Measurements from ENCODE around the gene TMEM212.
"Not testable (repeated sequence)": the region's sequence is repeated elsewhere in the genome, so short reads cannot be mapped to it uniquely, and the experiment has no call there.

Gene TMEM212

GRCh38 chr3:171896316-171896715, 53.2 kb downstream of the TMEM212 start:
- no peak for DNase-seq

- DNase-seq, result no peak
Measured at GRCh38 chr3:171898192-171898591, 55.0 kb downstream of the TMEM212 start.

GRCh38 chr3:171900446-171900845, 57.3 kb downstream of the TMEM212 start:
- DNase-seq, result no peak

GRCh38 chr3:171901615-171902312, 58.6 kb downstream of the TMEM212 start:
- DNase-seq, result no peak

GRCh38 chr3:171904829-171905228, 61.7 kb downstream of the TMEM212 start:
- DNase-seq, result no peak

GRCh38 chr3:171906503-171906902, 63.4 kb downstream of the TMEM212 start:
- DNase-seq, result not testable (repeated sequence)

GRCh38 chr3:171906951-171907676, 64.0 kb downstream of the TMEM212 start:
- no peak for DNase-seq

GRCh38 chr3:171907761-171908160, 64.6 kb downstream of the TMEM212 start:
- no peak for DNase-seq

GRCh38 chr3:171908731-171909130, 65.6 kb downstream of the TMEM212 start:
- no peak for DNase-seq

Data from NCI-H526 treated with DMSO at 0.1 percent for 48 hours (cell line).